Gastroesophageal sphincter (tissue), 4 donors: Measurements from ENCODE around the gene IL12B. TPM values are rescaled to one million over a fixed set of nuclear protein-coding genes. Genes with fewer than 3 reads are reported as not detected.

Source experiments
- ATAC-seq: fragments of 150-250 bp; one replicate; pipeline ENCODE4 v1.9.1; 2016; ENCODE audit warnings: mild to moderate bottlenecking, moderate library complexity
- H3K27ac ChIP-seq, 4 donors: fragments of 200-600 bp; sonication (generic) in 3 of 4; 1 replicate in 3 of 4; 2 replicates in 1 of 4; pipeline ENCODE4 v1.5.1; 2016 to 2019
- H3K27me3 ChIP-seq: fragments of 200-600 bp; sonication (generic); one replicate; pipeline ENCODE4 v1.5.1; 2019
- H3K36me3 ChIP-seq, 2 donors: fragments of 200-600 bp; sonication (generic); one replicate each; pipeline ENCODE4 v1.5.1; 2019; ENCODE audit warnings: control low read depth in 1 of 2
- H3K4me1 ChIP-seq, 3 donors: fragments of 200-600 bp; sonication (generic); 1 replicate in 2 of 3; 2 replicates in 1 of 3; pipeline ENCODE4 v1.5.1; 2016 to 2019; ENCODE audit warnings: control low read depth in 2 of 3
- H3K4me3 ChIP-seq, 2 donors: fragments of 200-600 bp; sonication (generic); one replicate each; pipeline ENCODE4 v1.5.1; 2019; ENCODE audit warnings: mild to moderate bottlenecking in 1 of 2, moderate library complexity in 1 of 2
- H3K9me3 ChIP-seq, 3 donors: fragments of 200-600 bp; sonication (generic); one replicate each; pipeline ENCODE4 v1.5.1; 2017 to 2019; ENCODE audit warnings: control low read depth in 2 of 3
- CTCF ChIP-seq, 4 experiments: fragments of 200-600 bp in 2 of 4; fragments of 450-650 bp in 2 of 4; sonication (generic) in 1 of 4; IDR thresholded peaks; one replicate each; pipeline ENCODE4 v1.5.1; 2017 to 2019; ENCODE audit warnings: antibody characterized with exemption in 4 of 4, mild to moderate bottlenecking in 2 of 4, moderate library complexity in 2 of 4
- EP300 ChIP-seq: sonication (generic); formaldehyde crosslinking; IDR thresholded peaks from one replicate; pipeline ENCODE4 v1.6.1; 2017; ENCODE audit warnings: antibody characterized with exemption, mild to moderate bottlenecking
- POLR2A ChIP-seq, 2 donors: fragments of 450-650 bp; IDR thresholded peaks; one replicate each; pipeline ENCODE4 v1.6.1; 2017; ENCODE audit warnings: antibody characterized with exemption in 2 of 2, mild to moderate bottlenecking in 2 of 2, moderate library complexity in 1 of 2
- POLR2AphosphoS5 ChIP-seq: sonication (generic); formaldehyde crosslinking; IDR thresholded peaks from one replicate; pipeline ENCODE4 v1.6.1; 2017; ENCODE audit warnings: antibody characterized with exemption
- WGBS, 2 donors: methylation state at CpG; one replicate each; pipeline ENCODE4 v1.1.5; 2018; ENCODE audit warnings: low coverage in 1 of 2; 5-methylcytosine and 5-hydroxymethylcytosine counted together
- total RNA-seq, 4 donors: library from RNA; depleted of rRNA; stranded (reverse); fragments of >200 nt; gene quantifications; one replicate each; pipeline ENCODE4 v1.1.0, GENCODE V29; 2016

The IL12B gene
- total RNA-seq, 4 donors from 2014 or later: not detected

DNA sequence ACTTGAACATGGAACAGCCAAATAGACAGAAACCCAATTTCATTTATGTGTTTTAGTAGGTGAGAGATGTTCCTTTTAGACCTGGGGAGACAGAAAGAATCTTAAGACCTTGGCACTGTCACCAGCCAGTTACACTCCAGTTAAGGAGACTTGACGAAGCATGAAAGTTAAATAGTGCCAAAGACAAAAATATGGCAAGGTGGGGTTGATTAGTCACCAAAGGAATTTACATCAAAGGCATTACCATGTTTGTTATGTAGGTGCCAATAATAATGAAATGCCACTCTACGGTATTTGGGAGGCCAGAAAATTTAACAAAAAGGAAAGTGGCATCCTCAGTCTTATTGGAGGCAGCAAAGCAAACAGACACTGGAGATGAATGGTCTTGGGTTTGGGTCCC, 9.2 kb upstream of the IL12B start:
- ATAC-seq: no peak
- H3K4me1 ChIP-seq: no peaks in the 10 kb centered on the region
- no peaks in the 10 kb centered on the region for H3K36me3 ChIP-seq
- H3K4me3 ChIP-seq: no peak overlapping the region
- WGBS, 2 donors: 85 to 100% methylated on average over 1 to 2 of the region's 2 CpGs
- no peak for TF ChIP-seq POLR2AphosphoS5
- no peak for TF ChIP-seq POLR2A (IDR thresholded peaks at IDR 0.05)
- TF ChIP-seq CTCF (IDR thresholded peaks at IDR 0.05): no peak
- TF ChIP-seq EP300: no peak
- H3K27ac ChIP-seq: no peak overlapping the region
- H3K9me3 ChIP-seq: peaks cover 0 to 7% (median 0%) of the 10 kb centered on the region in 3 donors
- no peaks in the 10 kb centered on the region for H3K27me3 ChIP-seq

DNA sequence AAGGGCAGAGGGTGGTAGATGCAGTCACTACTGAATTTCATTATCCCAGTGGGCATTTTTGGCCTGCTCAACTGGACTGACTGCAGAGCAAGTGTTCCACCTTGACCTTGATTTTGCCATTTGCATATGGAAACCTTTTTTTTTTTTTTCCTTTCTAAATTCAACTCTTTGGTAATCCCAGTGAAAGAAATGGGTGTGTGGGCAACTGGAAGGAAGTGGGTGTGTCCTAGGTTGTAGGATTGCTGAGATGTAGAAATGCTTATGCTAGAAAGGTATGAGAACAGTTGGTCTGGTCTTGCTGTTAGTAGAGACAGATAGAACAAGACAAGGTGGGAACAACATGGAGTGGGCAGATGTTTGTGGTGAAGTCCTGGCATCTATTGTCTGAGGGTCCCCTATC, 7.8 kb upstream of the IL12B start:
- no peaks in the 10 kb centered on the region for H3K4me1 ChIP-seq
- no peak for ATAC-seq
- no peaks in the 10 kb centered on the region for H3K36me3 ChIP-seq
- no peak overlapping the region for H3K27ac ChIP-seq
- H3K4me3 ChIP-seq: no peak overlapping the region
- no peaks in the 10 kb centered on the region for H3K9me3 ChIP-seq
- H3K27me3 ChIP-seq: no peaks in the 10 kb centered on the region
- no peak for TF ChIP-seq EP300
- TF ChIP-seq CTCF (IDR thresholded peaks at IDR 0.05): no peak
- TF ChIP-seq POLR2AphosphoS5: no peak
- TF ChIP-seq POLR2A (IDR thresholded peaks at IDR 0.05): no peak

GRCh38 chr5:159337016-159337955, 7.0 kb upstream of the IL12B start:
- 27% methylated on average over 1 of the region's 1 CpG; no CpG with 5 or more reads in 1 of the 2 donors for WGBS, 2 donors
- Histone ChIP-seq H3K4me1 (no peaks in the 10 kb centered on the region), H3K4me3 (no peak overlapping the region), H3K27me3 (peaks cover 2% of the 10 kb centered on the region), H3K36me3 (no peaks in the 10 kb centered on the region), H3K27ac (no peak overlapping the region), H3K9me3 (no peaks in the 10 kb centered on the region)
- TF ChIP-seq POLR2AphosphoS5 (no peak), CTCF (IDR thresholded peaks at IDR 0.05) (no peak), EP300 (no peak), POLR2A (IDR thresholded peaks at IDR 0.05) (no peak)
- peak; percentile 21 for ATAC-seq

DNA sequence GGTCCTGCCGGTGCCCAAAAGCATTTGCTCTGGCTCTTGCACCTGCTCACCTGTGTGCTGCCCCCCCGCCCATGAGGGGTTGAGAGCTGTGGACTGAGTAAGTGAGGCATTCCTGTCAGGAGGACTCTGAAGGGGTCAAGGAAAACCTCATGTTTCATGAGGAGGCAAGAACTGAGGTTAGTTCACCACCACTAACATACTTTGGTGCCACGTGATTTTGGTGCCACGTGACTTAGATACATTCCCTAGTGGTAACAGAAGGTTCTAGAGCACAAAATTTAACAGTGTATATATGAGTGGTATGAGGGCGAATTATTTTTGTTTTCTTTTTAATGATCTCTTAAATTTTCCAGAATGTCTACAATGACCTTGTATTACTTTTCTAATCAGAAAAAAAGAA, 6.3 kb upstream of the IL12B start:
- Histone ChIP-seq H3K9me3 (no peaks in the 10 kb centered on the region), H3K27ac (no peak overlapping the region), H3K27me3 (peaks cover 7% of the 10 kb centered on the region), H3K4me3 (no peak overlapping the region), H3K36me3 (no peaks in the 10 kb centered on the region), H3K4me1 (peaks cover 0 to 3% (median 0%) of the 10 kb centered on the region in 3 donors)
- no peak for TF ChIP-seq POLR2A (IDR thresholded peaks at IDR 0.05)
- no peak for TF ChIP-seq CTCF (IDR thresholded peaks at IDR 0.05)
- TF ChIP-seq POLR2AphosphoS5: no peak
- 85 to 94% methylated on average over 3 to 4 of the region's 5 CpGs for WGBS, 2 donors
- ATAC-seq: no peak

DNA sequence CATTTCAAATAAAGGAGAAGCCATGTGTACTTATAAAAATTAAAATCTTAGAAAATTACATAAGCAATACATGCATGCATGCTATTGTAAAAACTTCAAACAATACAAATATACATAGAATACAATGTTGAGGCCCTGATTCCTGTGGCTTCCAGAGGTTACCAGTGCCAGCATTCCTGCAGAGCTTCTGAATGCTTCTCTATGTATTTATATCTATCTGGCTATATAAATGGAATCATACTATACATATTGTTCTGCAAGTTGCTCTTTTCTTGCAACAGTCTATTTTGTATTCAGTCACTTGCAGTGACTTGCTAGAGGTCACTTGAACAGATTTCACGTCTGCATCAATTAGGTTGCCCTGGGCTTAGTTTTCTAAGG, 3.2 kb upstream of the IL12B start:
- TF ChIP-seq POLR2AphosphoS5 (no peak), CTCF (IDR thresholded peaks at IDR 0.05) (no peak), POLR2A (IDR thresholded peaks at IDR 0.05) (no peak), EP300 (no peak)
- whole genome bisulfite sequencing, 2 donors: 88 to 89% methylated on average over 1 of the region's 1 CpG
- H3K27ac ChIP-seq: no peak overlapping the region
- no peaks in the 10 kb centered on the region for H3K9me3 ChIP-seq
- peaks cover 0 to 11% (median 3%) of the 10 kb centered on the region in 3 donors for H3K4me1 ChIP-seq
- no peak for ATAC-seq
- no peak overlapping the region for H3K4me3 ChIP-seq
- peaks cover 34% of the 10 kb centered on the region for H3K27me3 ChIP-seq
- H3K36me3 ChIP-seq: no peaks in the 10 kb centered on the region
